Measurements from ENCODE around the gene ALKBH5. TPM values are rescaled to one million over a fixed set of nuclear protein-coding genes. Genes with fewer than 3 reads are reported as not detected.
A peak's percentile ranks its signal among the peaks of the same experiment; 100 is the strongest.

The ALKBH5 gene
- total and polyA plus RNA-seq, 2 experiments from 2014 or later: 32.2 to 117 TPM

GRCh38 chr17:18182110-18182977 is 1.3 kb upstream of the ALKBH5 start (continued):
- TF ChIP-seq REST (IDR thresholded peaks at IDR 0.05; ENCODE audit: unreplicated experiment) (no peak), ZNF114 (CRISPR knock-in tag; IDR thresholded peaks at IDR 0.05) (no peak)

- H3K4me1 Mint-ChIP-seq: peaks cover 39% of the 10 kb centered on the region
- peak overlapping the region; percentile 56 for H2AFZ ChIP-seq
- H3K27ac ChIP-seq (ENCODE audit: low read depth): peak overlapping the region; percentile 78
- ATAC-seq (peak; percentile 15), DNase-seq (ENCODE audit: low spot score) (no peak)
- no peaks in the 10 kb centered on the region for H3K9me3 Mint-ChIP-seq
- H3K4me3 Mint-ChIP-seq: peak overlapping the region; percentile 94
- H3K36me3 ChIP-seq (ENCODE audit: insufficient read depth): peaks cover 7% of the 10 kb centered on the region; the same call in 1 of the 2 replicates
- peak overlapping the region; percentile 90 for H3K4me2 ChIP-seq
- H3K27ac Mint-ChIP-seq: peak overlapping the region; percentile 99
- H4K20me1 ChIP-seq (replicated peaks; ENCODE audit: insufficient read depth): peaks cover 33% of the 10 kb centered on the region
- H3K27me3 Mint-ChIP-seq (ENCODE audit: insufficient read depth, low read depth, poor library complexity): peaks cover 13% of the 10 kb centered on the region
- H3K36me3 Mint-ChIP-seq (ENCODE audit: low read depth): peaks cover 21% of the 10 kb centered on the region
- no peaks in the 10 kb centered on the region for H3K9me2 ChIP-seq (ENCODE audit: insufficient read depth)
- peak overlapping the region; percentile 67 for H3K4me3 ChIP-seq
- peaks cover 26% of the 10 kb centered on the region for H3K4me1 ChIP-seq (ENCODE audit: insufficient read depth)
- H3K79me2 ChIP-seq (replicated peaks; ENCODE audit: insufficient read depth): peaks cover 38% of the 10 kb centered on the region
- no peaks in the 10 kb centered on the region for H3K27me3 ChIP-seq (ENCODE audit: insufficient read depth)
- peaks cover 20% of the 10 kb centered on the region for H3F3A ChIP-seq (replicated peaks; ENCODE audit: low read depth)
- no peak for TF ChIP-seq STAT1 (IDR thresholded peaks at IDR 0.05; ENCODE audit: unreplicated experiment)
- TF ChIP-seq ZNF462 (CRISPR knock-in tag; IDR thresholded peaks at IDR 0.05): no peak
- TF ChIP-seq CREB1 (CRISPR knock-in tag; IDR thresholded peaks at IDR 0.05; ENCODE audit: low read depth): no peak
- no peak for TF ChIP-seq CTCF (conservative IDR thresholded peaks at IDR 0.05; ENCODE audit: low read depth in 2 of 2)
- no peak; the same call in 1 of the 2 replicates for TF ChIP-seq POLR2AphosphoS5 (IDR thresholded peaks at IDR 0.05; ENCODE audit: low read depth)
- TF ChIP-seq EZH2phosphoT487 (IDR thresholded peaks at IDR 0.05; ENCODE audit: unreplicated experiment): no peak
- TF ChIP-seq EZH2 (IDR thresholded peaks at IDR 0.05; ENCODE audit: low read depth, unreplicated experiment): no peak
- no peak for TF ChIP-seq ZNF114 (CRISPR knock-in tag; IDR thresholded peaks at IDR 0.05)
- no peak for TF ChIP-seq ETS1 (IDR thresholded peaks at IDR 0.05)
Observed at GRCh38 chr17:18182978-18183333, 672 bp upstream of the ALKBH5 start.

All from GM23338 (cell line).